Mesothelial cell of epicardium (in vitro differentiated cells): ENCODE data around the gene TMEM94. TPM values are rescaled to one million over a fixed set of nuclear protein-coding genes. Genes with fewer than 3 reads are reported as not detected.
A peak's percentile ranks its signal among the peaks of the same experiment; 100 is the strongest.

ENCODE experiments used
- DNase-seq, 2 experiments: peaks; one replicate each; pipeline ENCODE4 v3.0.0; 2021; ENCODE audit warnings: low spot score in 2 of 2; ENCODE audit not compliant: unreplicated experiment in 2 of 2
- H3K27ac Mint-ChIP-seq: 2 replicates; pipeline ENCODE4 v1.8.0; 2021; ENCODE audit warnings: mixed read lengths
- H3K27me3 Mint-ChIP-seq: 2 replicates; pipeline ENCODE4 v1.8.0; 2021; ENCODE audit warnings: low read depth, mixed read lengths
- H3K36me3 Mint-ChIP-seq: 2 replicates; pipeline ENCODE4 v1.8.0; 2021; ENCODE audit warnings: mixed read lengths
- H3K4me1 Mint-ChIP-seq: 2 replicates; pipeline ENCODE4 v1.8.0; 2021; ENCODE audit warnings: mixed read lengths
- H3K4me3 Mint-ChIP-seq: 2 replicates; pipeline ENCODE4 v1.8.0; 2021; ENCODE audit warnings: mild to moderate bottlenecking, moderate library complexity, mixed read lengths
- H3K9me3 Mint-ChIP-seq: 2 replicates; pipeline ENCODE4 v1.8.0; 2021; ENCODE audit warnings: mixed read lengths
- total RNA-seq: library from RNA; stranded (reverse); gene quantifications from 3 replicates; pipeline ENCODE4 v1.2.1, GENCODE V29; 2021
- TF ChIP-seq, protein P1 (sequence below): fragments of 200-600 bp; sonication (generic); IDR thresholded peaks from one replicate; pipeline ENCODE4 v1.5.0; 2021; ENCODE audit warnings: antibody characterized with exemption; ENCODE audit not compliant: unreplicated experiment

Gene TMEM94
- 126 to 130 TPM (median 126 TPM) in 3 replicates for total RNA-seq

DNA sequence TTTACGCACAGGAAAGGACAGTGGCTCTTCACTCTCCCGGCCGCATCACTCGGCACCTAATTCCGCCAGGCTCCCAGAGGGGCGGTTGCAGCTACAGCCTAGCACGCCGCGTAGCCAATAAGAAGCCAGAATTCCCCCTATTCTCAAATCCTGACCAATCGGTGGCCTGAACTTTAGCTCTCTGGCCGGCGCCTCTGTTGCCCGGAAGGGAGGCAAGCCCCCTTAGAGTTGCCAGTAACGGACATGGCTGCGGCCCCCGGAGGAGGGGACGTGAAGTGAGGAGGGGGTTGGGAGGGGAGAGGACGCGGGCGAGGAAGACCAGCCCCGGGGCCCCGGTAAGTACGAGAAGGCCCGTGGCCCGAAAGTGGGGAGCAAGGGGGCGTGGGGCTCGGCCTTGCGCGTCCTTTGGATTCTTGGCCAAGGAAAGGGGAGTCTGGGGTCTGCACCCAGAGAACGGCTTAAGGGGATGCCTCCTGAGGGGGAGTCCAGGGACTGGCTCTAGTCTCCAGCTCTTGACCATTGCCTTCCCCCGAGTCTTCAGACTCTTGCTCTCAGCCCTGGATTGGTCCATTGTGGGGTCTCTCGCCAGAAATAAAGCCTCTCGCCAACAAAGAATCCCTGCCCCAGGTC lies at the start of gene TMEM94:
TMEM94 (plus strand) TSS at position 219 of the 630 bp plus-strand sequence. CDS start 15,271 bp downstream, outside the sequence.
- Mint-ChIP-seq H3K4me1 (peaks cover 35% of the 10 kb centered on the region), H3K27ac (peak within 1 kb of the TSS; percentile 97), H3K36me3 (no peaks in the 10 kb centered on the region), H3K27me3 (no peaks in the 10 kb centered on the region), H3K4me3 (peak within 1 kb of the TSS; percentile 82), H3K9me3 (no peaks in the 10 kb centered on the region)
- DNase-seq: peak; percentile 88 to 91
- TF ChIP-seq, protein P1, sequence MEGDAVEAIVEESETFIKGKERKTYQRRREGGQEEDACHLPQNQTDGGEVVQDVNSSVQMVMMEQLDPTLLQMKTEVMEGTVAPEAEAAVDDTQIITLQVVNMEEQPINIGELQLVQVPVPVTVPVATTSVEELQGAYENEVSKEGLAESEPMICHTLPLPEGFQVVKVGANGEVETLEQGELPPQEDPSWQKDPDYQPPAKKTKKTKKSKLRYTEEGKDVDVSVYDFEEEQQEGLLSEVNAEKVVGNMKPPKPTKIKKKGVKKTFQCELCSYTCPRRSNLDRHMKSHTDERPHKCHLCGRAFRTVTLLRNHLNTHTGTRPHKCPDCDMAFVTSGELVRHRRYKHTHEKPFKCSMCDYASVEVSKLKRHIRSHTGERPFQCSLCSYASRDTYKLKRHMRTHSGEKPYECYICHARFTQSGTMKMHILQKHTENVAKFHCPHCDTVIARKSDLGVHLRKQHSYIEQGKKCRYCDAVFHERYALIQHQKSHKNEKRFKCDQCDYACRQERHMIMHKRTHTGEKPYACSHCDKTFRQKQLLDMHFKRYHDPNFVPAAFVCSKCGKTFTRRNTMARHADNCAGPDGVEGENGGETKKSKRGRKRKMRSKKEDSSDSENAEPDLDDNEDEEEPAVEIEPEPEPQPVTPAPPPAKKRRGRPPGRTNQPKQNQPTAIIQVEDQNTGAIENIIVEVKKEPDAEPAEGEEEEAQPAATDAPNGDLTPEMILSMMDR: no peak

DNA sequence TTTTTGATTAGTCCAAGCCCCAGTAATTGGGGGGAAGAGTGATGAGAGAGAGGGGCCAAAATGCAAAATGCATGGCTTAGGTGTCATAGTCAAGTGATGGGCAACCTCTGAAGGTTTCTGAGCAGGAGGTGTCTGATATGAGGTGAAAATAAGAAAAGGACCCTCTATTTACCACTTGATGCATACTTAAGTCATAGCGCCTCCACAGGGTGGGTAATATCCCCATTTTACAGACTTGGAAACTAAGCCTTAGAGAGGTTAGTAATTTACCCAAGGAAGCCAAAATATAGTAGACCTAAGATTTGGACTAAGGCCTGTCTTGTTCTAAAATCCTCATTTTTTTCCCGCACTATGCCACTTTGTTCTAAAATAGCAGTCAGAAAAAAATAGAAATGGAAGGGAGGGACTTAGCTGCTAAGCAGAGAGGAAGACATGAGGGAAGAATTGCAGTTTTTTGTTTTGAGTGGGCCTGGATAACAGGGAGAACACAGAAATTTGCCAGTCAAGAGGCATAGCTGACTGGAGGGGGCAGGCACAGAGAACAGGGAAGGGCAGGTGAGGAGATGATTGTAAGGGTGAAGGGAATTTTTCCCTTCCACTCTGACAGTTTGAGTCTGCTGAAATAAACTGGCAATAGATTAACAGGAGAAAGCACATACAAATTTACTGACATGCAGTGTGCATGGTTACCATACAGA lies 48.6 kb upstream of the TMEM94 start:
- peaks cover 18% of the 10 kb centered on the region for H3K4me1 Mint-ChIP-seq
- no peak overlapping the region for H3K27ac Mint-ChIP-seq
- H3K4me3 Mint-ChIP-seq: no peak overlapping the region
- DNase-seq: no peak
- TF ChIP-seq, protein P1: no peak
- H3K9me3 Mint-ChIP-seq: no peaks in the 10 kb centered on the region
- peaks cover 14% of the 10 kb centered on the region for H3K27me3 Mint-ChIP-seq
- no peaks in the 10 kb centered on the region for H3K36me3 Mint-ChIP-seq

DNA sequence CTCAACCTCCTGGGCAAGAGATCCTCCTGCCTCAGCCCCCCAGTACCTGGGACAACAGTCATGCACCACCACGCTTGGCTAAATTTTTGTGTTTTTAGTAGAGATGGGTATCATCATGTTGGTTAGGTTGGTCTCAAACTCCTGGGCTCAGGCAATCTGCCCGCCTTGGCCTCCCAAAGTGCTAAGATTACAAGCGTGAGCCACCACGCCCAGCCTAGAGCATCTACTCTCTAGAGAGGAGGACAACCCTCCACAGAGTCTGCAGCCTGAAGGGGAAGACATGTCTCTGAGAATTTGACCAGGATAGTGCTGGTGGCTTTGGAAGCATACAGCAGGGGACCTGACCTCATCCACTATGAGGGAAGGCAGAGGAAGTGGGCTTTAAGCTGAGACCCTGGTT lies 46.3 kb upstream of the TMEM94 start:
- Mint-ChIP-seq H3K27me3 (peaks cover 24% of the 10 kb centered on the region), H3K9me3 (no peaks in the 10 kb centered on the region)

DNA sequence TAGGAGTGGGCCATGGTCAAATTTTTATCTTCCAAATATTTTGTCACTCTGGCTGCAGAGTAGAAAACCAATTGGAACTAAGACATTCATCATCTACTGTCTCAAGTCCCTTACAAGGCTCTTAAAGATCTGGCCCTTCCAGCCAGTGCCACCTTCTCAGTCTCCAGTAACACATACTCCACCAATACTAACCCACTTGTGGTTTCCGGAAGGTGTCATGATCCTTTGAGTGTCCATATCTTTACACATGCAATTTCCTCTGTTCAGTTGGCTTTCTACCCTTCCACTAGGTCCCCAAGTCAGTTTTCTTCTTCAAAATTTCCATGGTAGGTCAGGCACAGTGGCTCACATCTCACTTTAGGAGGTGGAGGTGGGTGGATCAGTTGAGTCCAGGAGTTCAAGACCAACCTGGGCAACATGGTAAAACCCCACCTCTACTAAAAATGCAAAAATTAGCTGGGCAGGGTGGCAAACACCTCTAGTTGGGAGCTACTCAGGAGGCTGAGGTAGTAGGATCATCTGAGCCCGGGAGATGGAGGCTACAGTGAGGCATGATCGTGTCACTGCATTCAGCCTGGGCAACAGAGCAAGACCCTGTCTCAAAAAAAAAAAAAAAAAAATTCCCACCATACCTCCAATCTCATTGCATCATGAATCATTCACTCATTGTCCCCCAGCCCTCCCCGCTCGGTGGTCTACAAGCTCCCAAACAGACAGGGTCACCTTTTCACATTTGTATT lies 44.9 kb upstream of the TMEM94 start:
- no peak overlapping the region for H3K27ac Mint-ChIP-seq

More for the DNA sequence above, 46.3 kb upstream of the TMEM94 start:
- no peak for DNase-seq
- Mint-ChIP-seq H3K27ac (no peak overlapping the region), H3K36me3 (no peaks in the 10 kb centered on the region), H3K4me1 (peaks cover 10% of the 10 kb centered on the region), H3K4me3 (no peak overlapping the region)
- TF ChIP-seq, protein P1: no peak

More for the DNA sequence above, 44.9 kb upstream of the TMEM94 start:
- no peak for DNase-seq
- TF ChIP-seq, protein P1: no peak
- H3K36me3 Mint-ChIP-seq: no peaks in the 10 kb centered on the region
- H3K27me3 Mint-ChIP-seq: peaks cover 32% of the 10 kb centered on the region
- H3K9me3 Mint-ChIP-seq: no peaks in the 10 kb centered on the region
- peaks cover 5% of the 10 kb centered on the region for H3K4me1 Mint-ChIP-seq
- no peak overlapping the region for H3K4me3 Mint-ChIP-seq
